DMS79 (cell line): ENCODE measurements around the gene IRX4.

ENCODE experiments used
- DNase-seq: peaks from one replicate; lab custom pipeline; 2025; lab: John Stamatoyannopoulos, UW

Gene IRX4

GRCh38 chr5:1891391-1891790, 8.7 kb upstream of the IRX4 start:
- no peak for DNase-seq

- DNase-seq = no peak
Measured at GRCh38 chr5:1890296-1890695, 7.6 kb upstream of the IRX4 start.

GRCh38 chr5:1889321-1890065, 6.8 kb upstream of the IRX4 start:
- no peak for DNase-seq

GRCh38 chr5:1888541-1889251, 6.0 kb upstream of the IRX4 start:
- DNase-seq = no peak

- no peak for DNase-seq
Measured at GRCh38 chr5:1887588-1888360, 5.0 kb upstream of the IRX4 start.

- no peak for DNase-seq
Measured at GRCh38 chr5:1886846-1887587, 4.3 kb upstream of the IRX4 start.

- no peak for DNase-seq
Measured at GRCh38 chr5:1885868-1886845, 3.4 kb upstream of the IRX4 start.

GRCh38 chr5:1885404-1885755, 2.7 kb upstream of the IRX4 start:
- no peak for DNase-seq

GRCh38 chr5:1884678-1885403, 2.1 kb upstream of the IRX4 start:
- no peak for DNase-seq

- no peak for DNase-seq
Measured at GRCh38 chr5:1883925-1884677, 1.4 kb upstream of the IRX4 start.

- DNase-seq = peak; percentile 15
Measured at GRCh38 chr5:1883120-1883924, 597 bp upstream of the IRX4 start.

GRCh38 chr5:1881731-1882336, 891 bp downstream of the IRX4 start:
- no peak for DNase-seq

- no peak for DNase-seq
Measured at GRCh38 chr5:1881098-1881572, 1.6 kb downstream of the IRX4 start.

GRCh38 chr5:1880377-1881025, 2.2 kb downstream of the IRX4 start:
- no peak for DNase-seq

GRCh38 chr5:1879292-1880263, 3.1 kb downstream of the IRX4 start:
- DNase-seq = no peak

- no peak for DNase-seq
Measured at GRCh38 chr5:1878050-1878849, 4.5 kb downstream of the IRX4 start.
